NCI-H187 (cell line): ENCODE measurements around the gene DNAH17.

Experiments
- DNase-seq, 2 experiments: peaks; one replicate each; lab custom pipeline; 2025; lab: John Stamatoyannopoulos, UW

Gene DNAH17

GRCh38 chr17:78602246-78602645, 25.1 kb upstream of the DNAH17 start:
- no peak for DNase-seq

GRCh38 chr17:78601577-78602190, 24.5 kb upstream of the DNAH17 start:
- no peak for DNase-seq

GRCh38 chr17:78600181-78600721, 23.1 kb upstream of the DNAH17 start:
- no peak for DNase-seq

DNA sequence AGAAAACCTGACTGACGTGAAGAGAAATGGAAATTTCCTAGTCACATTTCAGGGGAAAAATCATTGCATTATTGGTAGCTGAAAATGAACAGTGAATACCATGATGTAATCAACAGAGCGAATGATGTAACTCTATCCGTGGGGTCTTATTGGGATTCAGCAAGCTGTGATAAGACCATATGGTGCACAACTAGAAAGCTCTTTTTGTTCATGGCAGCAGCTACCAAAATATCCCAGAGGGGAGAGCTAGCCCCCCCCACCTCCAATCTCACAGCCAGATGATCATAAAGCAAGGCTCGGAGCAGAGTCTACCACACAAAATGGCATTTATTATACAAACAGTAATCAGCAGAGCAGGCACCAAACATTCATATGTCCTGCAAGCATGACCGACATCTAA, 22.2 kb upstream of the DNAH17 start:
- DNase-seq, result no peak

GRCh38 chr17:78598013-78598471, 20.8 kb upstream of the DNAH17 start:
- no peak for DNase-seq

GRCh38 chr17:78596871-78597764, 19.9 kb upstream of the DNAH17 start:
- DNase-seq, result no peak

DNA sequence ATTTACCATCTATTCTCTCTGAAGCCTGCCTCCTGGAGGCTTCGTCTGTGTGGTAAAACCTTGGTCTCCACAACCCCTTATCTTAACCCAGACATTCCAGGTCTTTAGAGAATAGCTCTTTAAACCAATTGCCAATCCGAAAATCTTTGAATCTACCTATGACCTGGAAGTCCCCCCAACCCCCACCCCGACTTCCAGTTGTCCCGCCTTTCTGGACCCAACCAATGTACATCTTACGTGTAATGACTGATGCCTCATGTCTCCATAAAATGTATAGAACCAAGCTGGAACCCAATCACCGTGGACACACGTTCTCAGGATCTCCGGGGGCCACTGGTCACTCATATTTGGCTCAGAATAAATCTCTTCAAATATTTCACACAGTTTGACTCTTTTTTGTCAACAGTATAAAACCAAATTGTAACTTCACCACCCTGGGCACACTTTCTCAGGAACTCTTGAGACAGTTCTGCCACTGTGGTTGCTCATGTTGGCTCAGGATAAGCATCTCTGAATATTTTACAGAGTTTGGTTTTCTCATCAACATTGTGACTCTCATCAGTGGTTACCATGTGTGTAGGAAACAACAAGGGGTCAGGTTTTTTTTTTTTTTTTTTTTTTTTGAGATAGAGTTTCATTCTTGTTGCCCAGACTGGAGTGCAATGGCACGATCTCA, 18.1 kb upstream of the DNAH17 start:
- no peak for DNase-seq

- no peak for DNase-seq
Measured at GRCh38 chr17:78592991-78593329, 15.8 kb upstream of the DNAH17 start.

DNA sequence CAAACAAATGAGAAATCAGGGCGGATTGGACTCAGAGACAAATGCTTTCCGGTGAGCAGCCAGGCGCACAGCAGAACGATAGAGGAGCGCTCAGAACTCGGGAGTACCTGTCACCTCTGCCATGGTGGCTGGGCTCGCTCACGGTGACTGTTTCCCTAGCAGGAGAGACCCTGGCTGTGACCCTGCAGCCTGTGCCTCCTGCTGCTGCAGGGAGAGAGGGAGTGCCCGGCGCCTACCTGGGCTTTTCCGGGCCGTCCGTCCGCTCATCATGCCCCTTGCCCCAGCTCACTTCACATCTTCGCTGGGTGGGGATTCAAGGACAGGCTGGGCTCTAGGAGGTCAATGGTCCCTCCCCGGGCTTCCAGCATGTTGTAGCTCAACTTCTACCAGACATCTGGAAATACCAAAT, 14.1 kb upstream of the DNAH17 start:
- no peak for DNase-seq

DNA sequence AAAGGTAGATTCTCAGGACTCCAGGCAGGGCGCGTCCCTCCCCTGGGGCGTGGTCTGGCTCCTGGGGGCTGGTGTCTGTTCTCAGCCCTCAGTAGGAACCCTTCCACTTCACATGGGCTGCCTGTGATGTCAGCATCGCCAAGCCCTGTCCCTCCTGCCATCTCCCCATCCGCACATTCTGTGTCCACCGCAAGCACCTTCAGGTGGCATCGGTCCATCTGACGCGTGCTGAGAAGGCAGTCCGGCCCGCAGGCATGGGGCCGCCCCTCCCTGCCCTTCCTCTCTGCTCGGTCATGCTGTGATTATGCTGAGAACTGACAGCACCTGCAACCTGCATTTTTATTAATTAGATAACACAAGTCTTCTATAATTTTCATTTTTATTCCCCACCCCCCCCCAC, 12.7 kb upstream of the DNAH17 start:
- DNase-seq, result no peak

- DNase-seq, result no peak
Measured at GRCh38 chr17:78589031-78589675, 12.0 kb upstream of the DNAH17 start.

- DNase-seq, result no peak
Measured at GRCh38 chr17:78588258-78589030, 11.2 kb upstream of the DNAH17 start.

DNA sequence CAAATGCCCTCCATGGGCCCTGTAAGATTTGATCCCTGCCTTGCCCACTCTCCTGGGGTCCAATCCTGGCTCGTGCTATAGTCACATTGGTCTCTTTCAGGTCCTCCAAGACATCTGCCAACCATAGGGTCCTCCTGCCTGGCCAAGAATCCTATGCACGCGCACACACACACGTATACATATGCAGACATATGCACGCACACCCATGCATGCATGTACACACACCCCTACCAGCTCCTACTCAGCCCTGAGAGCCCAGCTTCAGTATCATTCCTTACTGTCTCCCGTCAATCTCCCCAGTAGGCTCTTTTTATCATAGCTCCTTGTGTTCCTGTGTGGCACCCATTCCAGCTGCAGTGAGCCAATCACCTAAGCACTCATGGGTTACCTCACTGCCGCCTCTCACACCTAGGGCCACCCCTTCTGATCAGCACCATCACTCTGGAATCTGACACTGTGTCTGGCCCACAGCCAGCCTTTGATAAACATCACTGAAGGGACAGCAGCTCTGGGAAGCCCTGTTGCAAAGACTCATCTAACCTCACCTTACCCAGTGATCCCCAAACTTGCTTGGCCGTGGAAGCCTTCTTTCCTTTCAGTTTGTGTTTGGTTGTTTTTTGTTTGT, 7.9 kb upstream of the DNAH17 start:
- no peak for DNase-seq

DNA sequence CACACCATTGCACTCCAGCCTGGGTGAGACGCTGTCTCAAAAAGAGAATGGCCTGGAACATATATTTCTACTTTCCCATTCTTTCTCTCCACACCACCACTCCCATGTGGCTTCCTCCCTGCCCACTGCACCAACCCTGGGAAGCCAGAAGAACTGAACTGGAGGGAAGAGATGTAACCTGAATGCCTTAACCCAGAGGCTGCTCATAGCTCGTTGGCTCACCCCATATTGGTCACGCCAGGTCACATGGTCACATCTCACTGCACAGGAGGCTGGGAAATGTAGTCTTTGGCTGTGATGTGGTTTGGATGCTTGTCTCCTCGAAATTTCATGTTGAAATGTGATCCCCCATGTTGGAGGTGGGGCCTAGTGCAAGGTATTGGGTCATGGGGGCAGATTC, 5.9 kb upstream of the DNAH17 start:
- DNase-seq, result no peak

GRCh38 chr17:78581304-78581703, 4.1 kb upstream of the DNAH17 start:
- DNase-seq, result no peak

DNA sequence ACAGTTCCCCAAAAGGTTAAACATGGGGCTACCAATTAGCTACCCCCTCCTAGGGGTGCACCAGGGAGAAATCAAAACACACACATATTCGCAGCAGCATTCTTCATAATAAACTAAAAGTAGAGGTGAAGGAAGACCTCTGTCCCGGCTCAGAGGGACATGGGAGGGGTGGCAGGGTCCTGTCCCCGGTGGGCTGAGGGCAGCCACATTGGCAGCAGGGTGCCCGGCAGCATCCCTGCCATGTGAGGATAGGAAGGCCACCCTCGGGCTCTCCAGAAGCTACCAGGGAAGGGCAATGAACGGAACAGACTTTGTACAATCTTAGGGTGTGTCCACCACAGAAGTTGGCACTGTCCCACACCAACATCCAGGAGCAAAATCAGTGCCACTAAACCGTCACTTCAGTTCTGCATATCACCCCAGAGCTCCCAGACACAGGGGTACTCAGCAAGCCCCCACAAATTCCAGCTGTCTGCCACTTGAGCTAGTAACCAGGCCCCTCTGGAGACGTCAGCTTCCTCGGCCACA, 3.1 kb upstream of the DNAH17 start:
- DNase-seq, result no peak

- DNase-seq, result no peak
Measured at GRCh38 chr17:78576389-78577112, 645 bp downstream of the DNAH17 start.

- DNase-seq, result no peak
Measured at GRCh38 chr17:78575899-78576298, 1.3 kb downstream of the DNAH17 start.

GRCh38 chr17:78575340-78575739, 1.9 kb downstream of the DNAH17 start:
- no peak for DNase-seq

- no peak for DNase-seq
Measured at GRCh38 chr17:78573955-78574354, 3.2 kb downstream of the DNAH17 start.
